GM12864 (cell line): Measurements from ENCODE around the gene PRKG1.

Experiments used
- DNase-seq: peaks from one replicate; pipeline ENCODE4 v3.0.0-alpha.2; 2011; ENCODE audit warnings: low read depth
- H3K4me3 ChIP-seq: 2 replicates; pipeline ENCODE4 v1.5.1; 2011; ENCODE audit warnings: mild to moderate bottlenecking, low read depth, low read length, control low read depth
- CTCF ChIP-seq: IDR thresholded peaks from 2 replicates; pipeline ENCODE4 v1.5.1; 2011; ENCODE audit warnings: low read depth, mild to moderate bottlenecking, moderate library complexity, low read length, control low read depth, inconsistent platforms; ENCODE audit errors: missing control alignments

The PRKG1 gene

GRCh38 chr10:51244748-51245490 lies 170.6 kb downstream of the PRKG1 start:
- H3K4me3 ChIP-seq: no peak overlapping the region
- no peak for DNase-seq
- no peak for TF ChIP-seq CTCF

GRCh38 chr10:51246156-51246555 lies 171.9 kb downstream of the PRKG1 start:
- H3K4me3 ChIP-seq: no peak overlapping the region
- TF ChIP-seq CTCF: no peak
- DNase-seq: no peak

- no peak overlapping the region for H3K4me3 ChIP-seq
- no peak for TF ChIP-seq CTCF
- no peak for DNase-seq
Observed at GRCh38 chr10:51250278-51250920, 176.1 kb downstream of the PRKG1 start.

GRCh38 chr10:51251110-51251509 lies 176.8 kb downstream of the PRKG1 start:
- no peak for DNase-seq
- H3K4me3 ChIP-seq: no peak overlapping the region
- no peak for TF ChIP-seq CTCF

GRCh38 chr10:51255381-51255780 lies 181.1 kb downstream of the PRKG1 start:
- no peak for DNase-seq
- no peak overlapping the region for H3K4me3 ChIP-seq
- TF ChIP-seq CTCF: no peak

- no peak for TF ChIP-seq CTCF
Observed at GRCh38 chr10:51257511-51258248, 183.4 kb downstream of the PRKG1 start.

More at GRCh38 chr10:51257511-51258248, 183.4 kb downstream of the PRKG1 start:
- no peak for DNase-seq
- H3K4me3 ChIP-seq: no peak overlapping the region
